A673 (cell line): Measurements from ENCODE around the gene PSMA1.

ENCODE experiments used
- EZH2 ChIP-seq: fragments of 200-600 bp; sonication (generic); IDR thresholded peaks from 2 replicates; pipeline ENCODE4 v1.6.1; 2017; ENCODE audit warnings: borderline replicate concordance, low read depth, mild to moderate bottlenecking, mixed read lengths, antibody characterized with exemption, low read length; ENCODE audit not compliant: poor library complexity, severe bottlenecking
- TF ChIP-seq, protein P1 (sequence below): fragments of 300-800, 200-600 bp; sonication (generic); conservative IDR thresholded peaks from 2 replicates; pipeline ENCODE4 v1.5.1; 2017; ENCODE audit warnings: low read depth, mild to moderate bottlenecking, antibody characterized with exemption, low read length, moderate library complexity, mixed read lengths

DNA sequence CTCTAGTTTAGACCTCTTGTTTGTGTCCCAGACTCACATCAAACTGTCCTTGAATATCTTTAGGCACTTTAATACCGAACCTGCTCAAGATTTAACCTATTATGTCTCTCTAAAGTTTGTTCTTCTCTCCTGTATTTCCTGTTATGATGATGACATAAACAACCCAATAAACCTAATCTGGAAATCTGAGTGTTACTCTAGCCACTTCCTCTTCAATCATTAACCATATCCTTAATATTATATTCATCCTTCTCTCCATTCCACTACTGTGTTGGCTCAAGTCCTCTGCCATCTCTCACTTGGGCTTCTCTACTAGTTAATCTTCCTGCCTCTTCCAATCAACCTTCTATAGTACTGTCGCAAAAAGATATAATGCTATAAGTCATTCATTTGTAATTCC lies 56.6 kb downstream of the PSMA1 start:
- TF ChIP-seq, protein P1, sequence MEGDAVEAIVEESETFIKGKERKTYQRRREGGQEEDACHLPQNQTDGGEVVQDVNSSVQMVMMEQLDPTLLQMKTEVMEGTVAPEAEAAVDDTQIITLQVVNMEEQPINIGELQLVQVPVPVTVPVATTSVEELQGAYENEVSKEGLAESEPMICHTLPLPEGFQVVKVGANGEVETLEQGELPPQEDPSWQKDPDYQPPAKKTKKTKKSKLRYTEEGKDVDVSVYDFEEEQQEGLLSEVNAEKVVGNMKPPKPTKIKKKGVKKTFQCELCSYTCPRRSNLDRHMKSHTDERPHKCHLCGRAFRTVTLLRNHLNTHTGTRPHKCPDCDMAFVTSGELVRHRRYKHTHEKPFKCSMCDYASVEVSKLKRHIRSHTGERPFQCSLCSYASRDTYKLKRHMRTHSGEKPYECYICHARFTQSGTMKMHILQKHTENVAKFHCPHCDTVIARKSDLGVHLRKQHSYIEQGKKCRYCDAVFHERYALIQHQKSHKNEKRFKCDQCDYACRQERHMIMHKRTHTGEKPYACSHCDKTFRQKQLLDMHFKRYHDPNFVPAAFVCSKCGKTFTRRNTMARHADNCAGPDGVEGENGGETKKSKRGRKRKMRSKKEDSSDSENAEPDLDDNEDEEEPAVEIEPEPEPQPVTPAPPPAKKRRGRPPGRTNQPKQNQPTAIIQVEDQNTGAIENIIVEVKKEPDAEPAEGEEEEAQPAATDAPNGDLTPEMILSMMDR: no peak
- TF ChIP-seq EZH2: no peak
